Vagina (tissue), 2 donors: ENCODE results near the gene LRRIQ1. TPM values are rescaled to one million over a fixed set of nuclear protein-coding genes. Genes with fewer than 3 reads are reported as not detected.
A peak's percentile ranks its signal among the peaks of the same experiment; 100 is the strongest.

ENCODE experiments used
- DNase-seq, 2 donors: peaks; one replicate each; pipeline ENCODE4 v3.0.0-alpha.2; 2017; ENCODE audit errors: extremely low spot score in 2 of 2
- H3K27ac ChIP-seq: fragments of 200-600 bp; sonication (generic); one replicate; pipeline ENCODE4 v1.5.1; 2019
- H3K27me3 ChIP-seq: fragments of 200-600 bp; sonication (generic); one replicate; pipeline ENCODE4 v1.5.1; 2019
- H3K36me3 ChIP-seq, 2 donors: fragments of 200-600 bp; sonication (generic); one replicate each; pipeline ENCODE4 v1.5.1; 2017 to 2019
- H3K4me1 ChIP-seq: fragments of 200-600 bp; sonication (generic); one replicate; pipeline ENCODE4 v1.5.1; 2019
- H3K4me3 ChIP-seq, 2 donors: fragments of 200-600 bp; sonication (generic); 1 replicate in 1 of 2; 2 replicates in 1 of 2; pipeline ENCODE4 v1.5.1; 2016 to 2019
- H3K9me3 ChIP-seq: fragments of 200-600 bp; sonication (generic); one replicate; pipeline ENCODE4 v1.5.1; 2019
- POLR2A ChIP-seq, 2 donors: fragments of 450-650 bp; IDR thresholded peaks; one replicate each; pipeline ENCODE4 v1.6.1; 2017; ENCODE audit warnings: antibody characterized with exemption in 2 of 2, mild to moderate bottlenecking in 2 of 2, moderate library complexity in 2 of 2
- POLR2AphosphoS5 ChIP-seq, 2 donors: sonication (generic); formaldehyde crosslinking; IDR thresholded peaks; one replicate each; pipeline ENCODE4 v1.9.0; 2017; ENCODE audit warnings: antibody characterized with exemption in 2 of 2, mild to moderate bottlenecking in 2 of 2, low read depth in 1 of 2; ENCODE audit not compliant: insufficient read depth in 1 of 2
- intact Hi-C: fragments of 100-400 bp; cut with DNase I; formaldehyde crosslinking; loops from one replicate; pipeline ENCODE4 v1.15.1; 2023
- total RNA-seq: library from RNA; depleted of rRNA; stranded (reverse); fragments of >200 nt; gene quantifications from one replicate; pipeline ENCODE4 v1.2.3, GENCODE V29; 2016
- TF ChIP-seq, protein P1 (sequence below), 3 experiments: fragments of 450-650 bp in 2 of 3; fragments of 200-600 bp in 1 of 3; sonication (generic) in 1 of 3; IDR thresholded peaks; one replicate each; pipeline ENCODE4 v1.5.1; 2017 to 2019; ENCODE audit warnings: antibody characterized with exemption in 3 of 3, mild to moderate bottlenecking in 2 of 3, moderate library complexity in 2 of 3

Gene LRRIQ1
- total RNA-seq, 1 donor from 2014 or later, result 0.25 TPM

DNA sequence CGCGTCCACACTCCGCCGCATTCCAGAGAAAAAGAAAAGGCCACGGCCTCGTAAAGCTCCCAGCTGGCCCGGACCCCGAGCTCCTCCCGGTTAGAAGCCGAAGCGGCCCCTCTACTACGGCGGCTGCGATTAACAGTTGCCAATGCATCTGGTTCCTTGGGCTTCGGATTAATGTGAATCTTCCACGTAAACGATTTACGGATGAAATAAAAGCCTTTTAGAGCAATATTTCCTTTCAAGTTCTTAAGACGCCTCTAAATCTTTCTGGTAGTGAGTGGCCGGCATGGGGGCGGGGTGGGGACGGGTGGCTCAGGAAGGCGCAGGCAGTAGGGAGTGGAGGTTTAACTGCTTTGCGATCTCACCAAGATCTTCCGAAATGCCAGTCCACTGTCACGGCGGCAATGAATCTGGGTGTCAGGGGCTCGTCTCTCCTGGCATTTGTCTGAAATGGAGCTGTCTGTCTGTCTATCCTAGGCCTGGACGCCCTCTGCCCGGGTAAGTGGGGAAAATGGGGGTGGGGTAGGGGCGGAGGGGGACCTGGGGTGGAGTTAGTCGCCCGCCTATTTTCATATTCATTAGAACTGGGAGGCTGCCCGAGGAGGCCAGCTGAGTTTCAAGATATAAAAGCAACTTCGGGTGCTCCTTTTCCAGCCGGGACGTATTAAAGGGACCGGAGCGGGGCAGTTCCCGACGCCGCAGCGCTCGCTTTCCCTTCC is 243.5 kb downstream of the LRRIQ1 start:
- H3K27ac ChIP-seq, result no peak overlapping the region
- DNase-seq, result no peak
- H3K36me3 ChIP-seq, result no peaks in the 10 kb centered on the region
- peaks cover 2% of the 10 kb centered on the region for H3K27me3 ChIP-seq
- H3K9me3 ChIP-seq, result no peaks in the 10 kb centered on the region
- no peak for TF ChIP-seq POLR2AphosphoS5 (IDR thresholded peaks at IDR 0.05; ENCODE audit: insufficient read depth in 1 of 2, low read depth in 1 of 2)
- TF ChIP-seq, protein P1, sequence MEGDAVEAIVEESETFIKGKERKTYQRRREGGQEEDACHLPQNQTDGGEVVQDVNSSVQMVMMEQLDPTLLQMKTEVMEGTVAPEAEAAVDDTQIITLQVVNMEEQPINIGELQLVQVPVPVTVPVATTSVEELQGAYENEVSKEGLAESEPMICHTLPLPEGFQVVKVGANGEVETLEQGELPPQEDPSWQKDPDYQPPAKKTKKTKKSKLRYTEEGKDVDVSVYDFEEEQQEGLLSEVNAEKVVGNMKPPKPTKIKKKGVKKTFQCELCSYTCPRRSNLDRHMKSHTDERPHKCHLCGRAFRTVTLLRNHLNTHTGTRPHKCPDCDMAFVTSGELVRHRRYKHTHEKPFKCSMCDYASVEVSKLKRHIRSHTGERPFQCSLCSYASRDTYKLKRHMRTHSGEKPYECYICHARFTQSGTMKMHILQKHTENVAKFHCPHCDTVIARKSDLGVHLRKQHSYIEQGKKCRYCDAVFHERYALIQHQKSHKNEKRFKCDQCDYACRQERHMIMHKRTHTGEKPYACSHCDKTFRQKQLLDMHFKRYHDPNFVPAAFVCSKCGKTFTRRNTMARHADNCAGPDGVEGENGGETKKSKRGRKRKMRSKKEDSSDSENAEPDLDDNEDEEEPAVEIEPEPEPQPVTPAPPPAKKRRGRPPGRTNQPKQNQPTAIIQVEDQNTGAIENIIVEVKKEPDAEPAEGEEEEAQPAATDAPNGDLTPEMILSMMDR (IDR thresholded peaks at IDR 0.05), result no peak
- TF ChIP-seq POLR2A (IDR thresholded peaks at IDR 0.05), result no peak
- peaks cover 18% of the 10 kb centered on the region for H3K4me1 ChIP-seq
- intact Hi-C loops, result no loop called here
- peak overlapping the region; percentile 28 to 49 for H3K4me3 ChIP-seq

DNA sequence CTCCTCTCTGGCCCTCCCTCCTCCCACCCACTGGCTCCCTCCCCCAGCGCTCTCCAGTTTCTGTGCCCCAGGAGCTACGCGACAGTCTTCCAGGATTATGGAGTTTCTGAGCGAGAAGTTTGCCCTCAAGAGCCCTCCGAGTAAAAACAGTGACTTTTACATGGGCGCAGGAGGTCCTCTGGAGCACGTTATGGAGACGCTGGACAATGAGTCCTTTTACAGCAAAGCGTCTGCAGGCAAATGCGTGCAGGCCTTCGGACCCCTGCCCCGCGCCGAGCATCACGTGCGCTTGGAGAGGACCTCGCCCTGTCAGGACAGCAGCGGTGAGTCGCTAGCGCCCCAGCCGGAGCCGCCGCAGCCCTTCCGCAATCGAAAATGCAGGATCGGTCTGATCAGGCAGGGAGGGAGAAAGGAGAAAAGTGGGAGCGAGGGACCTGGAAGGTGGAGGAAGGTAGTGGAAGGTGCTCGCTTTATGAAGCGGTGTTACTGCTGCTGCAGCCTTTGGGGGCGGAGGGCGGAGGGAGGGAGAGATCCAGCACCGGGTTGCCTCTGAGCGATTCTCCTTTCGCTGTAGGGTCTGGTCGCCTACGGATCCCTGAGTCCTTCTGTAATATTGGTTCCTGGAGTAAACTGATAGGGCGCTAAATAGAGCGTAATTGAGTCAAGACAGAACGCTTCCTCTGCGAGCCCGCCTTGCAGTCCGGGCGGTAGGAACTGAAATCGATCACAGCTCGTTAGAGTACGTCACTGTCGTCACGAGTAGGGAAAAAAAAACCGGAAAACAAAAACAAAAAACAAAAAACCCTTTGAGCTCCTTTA is 244.2 kb downstream of the LRRIQ1 start, which contains the start of gene ALX1:
Gene ALX1, plus strand, starts transcription at position 56 of the 819 bp plus-strand sequence. Its CDS starts 42 bp downstream, at position 98.
- Histone ChIP-seq H3K4me1 (peaks cover 18% of the 10 kb centered on the region), H3K27me3 (no peaks in the 10 kb centered on the region), H3K4me3 (peak within 1 kb of the TSS; percentile 28 to 49), H3K27ac (no peak within 1 kb of the TSS), H3K9me3 (no peaks in the 10 kb centered on the region), H3K36me3 (no peaks in the 10 kb centered on the region)
- TF ChIP-seq, protein P1 (IDR thresholded peaks at IDR 0.05), result no peak
- TF ChIP-seq POLR2A (IDR thresholded peaks at IDR 0.05), result no peak
- no peak for TF ChIP-seq POLR2AphosphoS5 (IDR thresholded peaks at IDR 0.05; ENCODE audit: insufficient read depth in 1 of 2, low read depth in 1 of 2)
- intact Hi-C loops, result no loop called here
- DNase-seq, result no peak

DNA sequence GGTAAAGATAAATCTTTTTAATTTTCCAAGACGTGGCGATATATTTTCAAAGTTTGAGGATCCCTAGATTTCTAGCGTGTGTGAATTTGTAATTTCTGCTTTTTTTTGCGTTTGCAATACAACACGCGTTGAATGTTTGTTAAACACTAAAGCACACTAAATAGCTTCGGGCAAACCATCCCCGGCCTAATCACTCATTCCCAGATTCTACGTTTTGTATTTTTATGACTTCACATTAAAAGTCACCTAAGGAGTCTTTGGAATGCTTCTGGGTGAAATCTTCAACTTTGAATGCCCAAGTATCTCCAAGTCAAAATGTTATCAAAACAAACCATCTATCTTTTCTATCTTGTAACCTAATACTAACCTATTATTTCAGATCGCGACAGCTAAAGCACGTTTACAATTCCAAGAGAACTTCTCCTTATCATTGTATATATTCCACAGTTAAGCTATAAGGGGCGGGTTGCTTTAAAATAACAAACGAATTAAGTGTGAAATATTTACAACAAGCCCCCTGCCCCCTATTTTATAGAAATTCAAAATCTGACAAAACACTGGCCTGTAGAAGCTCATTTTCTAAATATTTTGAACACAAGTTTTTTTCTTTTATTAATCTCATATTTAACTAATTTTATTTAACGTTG is 245.0 kb downstream of the LRRIQ1 start:
- Histone ChIP-seq H3K36me3 (no peaks in the 10 kb centered on the region), H3K9me3 (no peaks in the 10 kb centered on the region), H3K4me1 (peaks cover 18% of the 10 kb centered on the region), H3K27me3 (no peaks in the 10 kb centered on the region), H3K4me3 (peak overlapping the region; percentile 28 to 49), H3K27ac (no peak overlapping the region)
- no peak for DNase-seq
- TF ChIP-seq, protein P1 (IDR thresholded peaks at IDR 0.05), result no peak
- TF ChIP-seq POLR2A (IDR thresholded peaks at IDR 0.05) (no peak), POLR2AphosphoS5 (IDR thresholded peaks at IDR 0.05; ENCODE audit: insufficient read depth in 1 of 2, low read depth in 1 of 2) (no peak)
- intact Hi-C loops, result no loop called here

DNA sequence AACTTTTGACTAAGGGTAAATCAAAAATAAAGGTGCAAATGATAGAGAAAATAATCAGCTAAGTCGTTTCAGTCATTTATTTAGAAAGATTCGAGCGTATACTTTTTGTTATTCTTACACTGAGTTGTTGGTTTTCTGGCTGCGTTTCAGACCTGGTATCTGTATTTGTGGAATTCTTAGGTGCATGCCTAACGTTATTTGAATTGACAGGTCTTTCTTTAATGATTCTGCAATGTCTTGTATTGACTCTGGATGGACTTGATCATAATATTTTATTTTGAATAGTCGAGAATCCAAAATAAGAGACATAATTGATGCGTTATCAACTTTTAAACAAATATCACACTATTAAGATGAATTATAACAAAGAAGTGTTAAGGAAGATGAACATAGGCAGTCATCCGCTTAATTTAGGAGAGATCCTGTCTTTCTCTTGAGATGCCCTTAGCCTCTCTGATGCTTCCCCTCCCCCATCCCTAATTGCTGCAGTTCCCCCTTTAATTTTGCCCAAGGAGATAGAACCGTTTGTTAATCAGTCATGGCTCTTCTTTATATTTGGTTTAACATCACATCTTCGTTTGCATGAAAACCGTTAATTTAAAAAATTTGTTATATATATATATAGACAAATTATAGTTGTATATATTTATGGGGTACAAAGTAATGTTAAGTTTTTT is 245.6 kb downstream of the LRRIQ1 start:
- no peaks in the 10 kb centered on the region for H3K27me3 ChIP-seq
- H3K4me1 ChIP-seq, result peaks cover 18% of the 10 kb centered on the region
- DNase-seq, result no peak
- H3K27ac ChIP-seq, result no peak overlapping the region
- intact Hi-C loops, result no loop called here
- H3K4me3 ChIP-seq, result no peak overlapping the region
- TF ChIP-seq, protein P1 (IDR thresholded peaks at IDR 0.05), result no peak
- TF ChIP-seq POLR2AphosphoS5 (IDR thresholded peaks at IDR 0.05; ENCODE audit: insufficient read depth in 1 of 2, low read depth in 1 of 2), result no peak
- no peak for TF ChIP-seq POLR2A (IDR thresholded peaks at IDR 0.05)
- no peaks in the 10 kb centered on the region for H3K9me3 ChIP-seq
- H3K36me3 ChIP-seq, result no peaks in the 10 kb centered on the region
